Left cardiac atrium (tissue), 2 donors: ENCODE results near the gene HEYL. TPM values are rescaled to one million over a fixed set of nuclear protein-coding genes. Genes with fewer than 3 reads are reported as not detected.

Source experiments
- total RNA-seq, 2 donors: library from RNA; stranded (reverse); fragmentation: NEBNext Ultra II Directional; extraction: Animal tissue kit (Norgen Biotek cat#: 25700); gene quantifications; one replicate each; pipeline ENCODE4 v1.2.1, GENCODE V29; 2021
- donor health status: DM: no; HTN: yes; CAD: no; lungs with severe emphysema.
- donor health status: DM: yes; HTN: yes; CAD: no.

HEYL gene
- total RNA-seq, 2 donors from 2014 or later: 19.1 to 40.0 TPM

Other genes with a start within 250 kb of the HEYL start
- 1 to 10 TPM; 1.3 to 2.9 TPM for gene BMP8A, start 148.0 kb downstream of the HEYL start, total RNA-seq
- gene PABPC4, start 62.9 kb downstream of the HEYL start, total RNA-seq: 100 to 1,000 TPM; 206 to 343 TPM
- gene NT5C1A, start 32.5 kb upstream of the HEYL start, total RNA-seq: 10 to 100 TPM; 10.6 to 22.8 TPM
- 1 to 10 TPM in 1 of 2 donors, under 1 TPM in 1; 0.58 to 2.6 TPM for gene HPCAL4, start 51.8 kb upstream of the HEYL start, total RNA-seq
- 10 to 100 TPM; 26.4 to 30.8 TPM for gene PPIE, start 99.2 kb upstream of the HEYL start, total RNA-seq
- gene OXCT2, start 131.7 kb upstream of the HEYL start, total RNA-seq: 10 to 100 TPM in 1 of 2 donors, 1 to 10 TPM in 1; 4.7 to 16.2 TPM
- under 1 TPM; 0.44 to 0.59 TPM for gene BMP8B, start 149.2 kb upstream of the HEYL start, total RNA-seq
- gene TRIT1, start 243.9 kb upstream of the HEYL start, total RNA-seq: 10 to 100 TPM; 13.0 to 20.5 TPM